NOMO-1 (cell line): ENCODE results near the gene EXOSC2.

Experiments used
- DNase-seq, 2 experiments: peaks; one replicate each; lab custom pipeline; 2025; ENCODE audit not compliant: unreplicated experiment in 2 of 2; lab: John Stamatoyannopoulos, UW

The EXOSC2 gene

DNA sequence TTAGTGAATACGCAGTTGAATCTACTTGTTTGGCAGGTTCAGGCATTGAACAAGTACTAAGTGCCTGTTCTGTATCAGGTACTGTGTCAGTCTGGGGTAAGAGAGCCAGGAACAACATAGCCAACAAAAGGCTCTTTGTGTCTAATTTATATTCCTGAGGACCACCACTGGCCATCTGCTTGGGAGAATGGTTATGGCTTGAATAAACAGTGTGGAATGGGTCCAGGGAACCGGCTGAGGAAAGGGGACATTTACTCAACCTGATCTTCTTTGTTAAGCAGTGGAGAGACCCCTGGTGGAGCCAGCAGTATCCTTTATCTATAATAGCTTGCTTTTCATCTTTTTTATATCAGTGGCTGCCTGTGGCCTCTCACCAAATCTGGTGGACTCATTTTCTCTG is 38.6 kb downstream of the EXOSC2 start:
- no peak for DNase-seq

DNA sequence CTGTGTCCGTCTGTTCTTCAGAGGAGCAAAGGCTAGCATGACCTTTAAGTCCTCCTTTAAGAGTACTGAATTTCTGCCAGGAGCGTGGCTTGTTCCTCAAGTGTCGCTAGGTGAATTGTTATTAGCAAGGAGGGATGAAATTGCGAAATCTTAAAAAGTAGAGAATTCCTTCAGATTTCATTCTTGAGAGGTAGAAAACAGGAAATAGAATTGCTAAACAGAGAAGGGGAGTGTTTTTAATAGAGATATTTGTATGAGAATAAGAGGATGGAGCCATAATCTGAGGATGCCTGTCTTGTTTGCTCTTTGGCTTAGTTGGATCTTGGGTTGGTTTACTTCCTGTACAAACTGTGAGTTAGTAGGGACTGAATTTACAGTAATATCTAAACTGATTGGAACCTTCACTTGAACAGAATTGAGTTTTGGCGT is 39.2 kb downstream of the EXOSC2 start:
- DNase-seq: no peak

GRCh38 chr9:130735566-130735965 is 42.0 kb downstream of the EXOSC2 start:
- DNase-seq: no peak

GRCh38 chr9:130736834-130737233 is 43.3 kb downstream of the EXOSC2 start:
- DNase-seq: no peak

DNA sequence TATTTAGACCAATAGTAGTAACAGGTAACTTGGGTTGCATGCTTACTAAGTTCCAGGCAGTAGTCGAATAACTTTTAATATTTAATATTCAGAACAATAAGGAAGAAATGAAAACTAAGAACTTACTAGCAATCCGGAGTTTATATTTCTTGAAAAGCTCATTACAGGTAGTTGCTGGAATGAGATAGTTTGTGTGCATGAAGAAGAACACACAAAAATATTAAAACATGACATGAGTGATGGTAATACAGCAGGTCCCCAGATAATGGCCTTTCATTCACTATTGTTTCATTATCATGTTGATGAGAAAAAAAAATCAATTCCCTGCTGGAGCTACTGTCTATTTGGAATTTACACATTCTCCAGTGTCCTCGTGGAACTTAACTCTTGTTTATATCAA is 44.7 kb downstream of the EXOSC2 start:
- no peak for DNase-seq

DNA sequence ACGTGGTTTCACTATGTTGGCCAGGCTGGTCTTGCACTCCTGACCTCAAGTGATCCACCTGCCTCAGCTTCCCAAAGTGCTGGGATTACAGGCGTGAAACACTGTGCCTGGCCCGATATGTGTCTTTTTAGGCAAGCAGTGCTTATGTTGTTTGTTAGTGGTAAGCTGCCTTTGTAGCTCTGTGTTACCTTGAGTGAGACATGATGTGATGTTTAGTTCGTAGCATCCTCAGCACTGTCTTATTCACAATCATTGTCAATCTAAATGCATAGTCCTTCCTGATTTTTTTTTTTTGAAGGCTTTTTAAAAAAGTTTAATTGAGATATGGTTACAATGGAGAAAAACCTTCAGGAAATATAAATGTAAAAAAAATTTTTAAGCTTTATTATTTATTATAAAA is 45.5 kb downstream of the EXOSC2 start:
- DNase-seq: no peak

DNA sequence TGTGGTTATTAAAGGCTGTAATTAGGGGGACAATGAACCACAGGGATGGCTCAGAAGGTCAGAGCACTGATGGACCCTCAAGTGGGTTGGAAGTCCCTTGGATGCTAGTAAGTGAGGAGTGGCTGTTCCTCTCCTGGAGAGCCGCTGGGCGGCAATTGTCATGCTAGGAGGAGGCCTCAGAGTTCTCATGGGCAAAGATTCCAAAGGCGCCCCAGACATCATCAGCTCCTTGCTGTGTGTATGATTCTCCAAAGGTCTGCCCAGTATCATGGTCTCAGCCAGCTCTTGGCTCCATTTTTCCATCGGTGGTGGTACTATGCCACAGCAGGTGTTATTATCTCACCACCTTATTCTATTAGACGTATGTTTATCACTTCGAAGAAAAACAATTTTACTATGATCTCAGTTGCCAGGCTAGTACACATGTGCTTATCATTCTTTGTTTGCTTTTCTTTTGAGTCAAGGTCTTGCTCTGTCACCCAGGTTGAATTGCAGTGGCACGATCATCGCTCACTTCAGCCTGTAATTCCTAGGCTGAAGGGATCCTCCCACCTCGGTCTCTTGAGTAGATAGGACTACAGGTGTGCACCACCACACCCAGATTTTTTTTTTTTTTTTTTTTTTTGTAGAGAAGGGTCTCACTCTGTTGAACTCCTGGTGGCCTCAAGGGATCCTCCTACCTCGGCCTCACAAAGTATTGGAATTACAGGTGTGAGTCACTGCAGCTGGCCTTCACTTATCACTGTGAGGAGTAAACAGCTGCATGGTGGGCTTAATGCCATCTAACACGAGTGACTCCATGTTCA is 46.8 kb downstream of the EXOSC2 start:
- no peak for DNase-seq

DNA sequence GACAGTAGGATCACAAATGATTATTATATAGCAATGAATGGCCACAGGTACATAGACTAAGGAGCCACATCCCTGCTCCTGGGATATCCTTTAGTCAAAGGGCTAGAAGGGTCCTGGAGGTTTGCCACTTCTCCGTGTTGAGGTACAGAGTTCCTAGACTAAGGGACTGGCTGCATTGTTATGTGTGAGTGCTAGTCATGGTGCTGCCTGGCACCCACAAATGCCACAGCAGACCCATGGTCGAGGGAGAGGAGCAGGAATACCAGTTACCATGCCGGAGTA is 47.4 kb downstream of the EXOSC2 start:
- no peak for DNase-seq

GRCh38 chr9:130741831-130742449 is 48.4 kb downstream of the EXOSC2 start:
- no peak for DNase-seq

DNA sequence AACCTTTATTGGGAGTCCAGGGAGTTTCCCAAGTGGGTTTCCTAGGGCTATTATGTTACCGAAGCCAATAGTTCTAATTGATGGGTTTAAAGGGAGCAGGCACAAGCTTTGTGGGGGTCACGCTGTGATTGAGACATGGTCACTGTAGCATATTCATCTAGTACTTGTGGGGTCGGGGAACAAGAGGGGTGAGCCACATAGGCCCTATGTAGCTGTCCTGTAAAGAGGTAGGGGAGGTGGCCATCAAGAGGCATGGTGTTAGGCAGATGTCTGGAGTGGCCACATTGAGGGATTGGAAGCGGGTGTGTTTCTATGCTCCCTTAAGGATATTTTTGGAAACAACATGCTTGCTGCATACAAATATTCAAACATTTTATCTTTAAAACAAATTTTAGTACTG is 50.1 kb downstream of the EXOSC2 start:
- DNase-seq: no peak

DNA sequence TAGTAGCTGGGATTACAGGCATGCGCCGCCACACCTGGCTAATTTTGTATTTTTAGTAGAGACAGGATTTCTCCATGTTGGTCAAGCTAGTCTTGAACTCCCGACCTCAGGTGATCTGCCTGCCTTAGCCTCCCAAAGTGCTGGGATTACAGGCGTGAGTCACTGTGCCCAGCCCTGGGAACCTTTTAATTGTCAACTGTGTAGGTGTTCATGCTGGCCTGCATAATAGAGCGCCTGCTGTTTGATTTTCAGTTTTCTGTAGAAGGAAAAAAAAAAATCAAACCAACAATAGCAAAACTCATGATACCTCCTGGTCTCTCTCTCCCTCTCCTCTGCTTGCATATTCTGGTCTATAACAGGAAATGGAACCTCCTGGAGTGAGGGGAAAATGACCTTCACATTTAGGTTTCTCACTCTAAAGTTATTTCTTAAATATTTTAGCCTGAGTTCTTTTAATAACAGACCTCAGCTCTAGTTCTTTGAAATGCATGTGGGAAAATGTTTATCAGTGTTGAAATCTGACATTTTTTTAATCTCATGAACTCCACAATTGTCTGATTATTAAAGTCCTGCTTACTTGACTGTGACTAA is 51.7 kb downstream of the EXOSC2 start:
- DNase-seq: no peak

- no peak for DNase-seq
Observed at GRCh38 chr9:130745829-130746228, 52.2 kb downstream of the EXOSC2 start.

GRCh38 chr9:130746434-130747212 is 53.0 kb downstream of the EXOSC2 start:
- no peak for DNase-seq

GRCh38 chr9:130751631-130752355 is 58.2 kb downstream of the EXOSC2 start:
- no peak for DNase-seq
